ENCODE data around the gene TRPM3. TPM values are rescaled to one million over a fixed set of nuclear protein-coding genes. Genes with fewer than 3 reads are reported as not detected.

Gene TRPM3
- total RNA-seq, 4 donors from 2014 or later = 0.07 to 0.66 TPM; not detected in 2

DNA sequence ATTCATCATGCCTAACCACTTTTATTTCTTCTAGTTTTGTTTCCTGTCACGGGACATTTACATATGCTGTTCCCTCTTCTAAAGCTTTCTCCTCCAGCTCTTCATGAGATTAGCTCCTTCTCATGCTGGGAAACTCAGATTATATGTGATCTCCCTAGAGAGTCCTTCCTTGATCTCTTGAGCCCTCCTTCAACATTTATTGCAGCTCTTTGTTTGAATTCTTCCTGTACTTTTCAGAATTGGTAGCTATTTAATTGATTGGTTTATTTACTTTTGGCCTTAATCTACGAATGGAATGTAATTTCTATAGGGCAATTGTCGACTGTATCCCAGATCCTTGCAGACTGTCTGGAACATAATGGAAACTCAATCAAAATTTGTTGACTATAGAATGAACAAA lies 9.7 kb upstream of the TRPM3 start:
- ATAC-seq (no peak), DNase-seq (no peak)
- Histone ChIP-seq H3K27ac (no peak overlapping the region), H3K36me3 (no peaks in the 10 kb centered on the region), H3K27me3 (no peaks in the 10 kb centered on the region), H3K9me3 (no peaks in the 10 kb centered on the region), H3K4me1 (no peaks in the 10 kb centered on the region), H3K4me3 (no peak overlapping the region)
- in situ Hi-C loops (cut with MboI; ENCODE audit: low sequenced_read_pairs in 4 of 4) (loop anchor here in 1 of 4 donors (25.0 kb wide), 1 partner anchor 94 kb away; no protein-coding TSS in a partner anchor), intact Hi-C loops (cut with DNase I; ENCODE audit: low total_unique reads) (no loop called here)
- no peak for TF ChIP-seq POLR2A (IDR thresholded peaks at IDR 0.05)
- TF ChIP-seq CTCF (IDR thresholded peaks at IDR 0.05 in 4 of 5, conservative IDR thresholded peaks at IDR 0.05 in 1 of 5) = no peak

DNA sequence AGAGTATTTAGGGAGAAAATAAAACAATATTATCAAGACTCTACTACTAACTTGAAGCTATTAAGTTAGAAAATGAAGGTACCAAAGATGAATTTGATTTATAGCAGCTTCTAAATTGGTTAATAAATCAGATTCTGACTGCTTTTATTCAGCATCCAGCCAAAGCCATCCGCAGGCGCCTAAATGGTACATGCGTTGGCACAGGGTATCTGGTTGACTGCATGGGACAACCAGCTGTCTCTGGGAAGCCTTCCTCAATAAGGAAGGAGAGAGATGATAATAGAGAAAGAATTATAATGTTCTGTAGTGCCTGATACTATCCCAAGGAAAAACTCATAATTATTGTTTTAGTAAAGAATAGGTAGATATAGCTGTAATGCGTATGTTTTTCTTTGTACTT lies 9.1 kb upstream of the TRPM3 start:
- TF ChIP-seq POLR2A (IDR thresholded peaks at IDR 0.05) (no peak), CTCF (IDR thresholded peaks at IDR 0.05 in 4 of 5, conservative IDR thresholded peaks at IDR 0.05 in 1 of 5) (no peak)
- no peaks in the 10 kb centered on the region for H3K36me3 ChIP-seq
- in situ Hi-C loops (cut with MboI; ENCODE audit: low sequenced_read_pairs in 4 of 4) (loop anchor here in 1 of 4 donors (25.0 kb wide), 1 partner anchor 93 kb away; no protein-coding TSS in a partner anchor), intact Hi-C loops (cut with DNase I; ENCODE audit: low total_unique reads) (no loop called here)
- no peaks in the 10 kb centered on the region for H3K27me3 ChIP-seq
- no peak overlapping the region for H3K27ac ChIP-seq
- DNase-seq (no peak), ATAC-seq (no peak)
- no peaks in the 10 kb centered on the region for H3K9me3 ChIP-seq
- no peak overlapping the region for H3K4me3 ChIP-seq
- no peaks in the 10 kb centered on the region for H3K4me1 ChIP-seq

GRCh38 chr9:71128796-71129195 lies 7.4 kb upstream of the TRPM3 start:
- Histone ChIP-seq H3K36me3 (no peaks in the 10 kb centered on the region), H3K27me3 (peaks cover 0 to 4% (median 3%) of the 10 kb centered on the region in 3 donors), H3K4me1 (no peaks in the 10 kb centered on the region), H3K9me3 (no peaks in the 10 kb centered on the region), H3K4me3 (no peak overlapping the region), H3K27ac (no peak overlapping the region)
- no peak for ATAC-seq
- no peak for DNase-seq
- TF ChIP-seq CTCF (IDR thresholded peaks at IDR 0.05 in 4 of 5, conservative IDR thresholded peaks at IDR 0.05 in 1 of 5) = no peak
- TF ChIP-seq POLR2A (IDR thresholded peaks at IDR 0.05) = no peak
- in situ Hi-C loops (cut with MboI; ENCODE audit: low sequenced_read_pairs in 4 of 4) (loop anchor here in 1 of 4 donors (25.0 kb wide), 1 partner anchor 91 kb away; no protein-coding TSS in a partner anchor), intact Hi-C loops (cut with DNase I; ENCODE audit: low total_unique reads) (no loop called here)

DNA sequence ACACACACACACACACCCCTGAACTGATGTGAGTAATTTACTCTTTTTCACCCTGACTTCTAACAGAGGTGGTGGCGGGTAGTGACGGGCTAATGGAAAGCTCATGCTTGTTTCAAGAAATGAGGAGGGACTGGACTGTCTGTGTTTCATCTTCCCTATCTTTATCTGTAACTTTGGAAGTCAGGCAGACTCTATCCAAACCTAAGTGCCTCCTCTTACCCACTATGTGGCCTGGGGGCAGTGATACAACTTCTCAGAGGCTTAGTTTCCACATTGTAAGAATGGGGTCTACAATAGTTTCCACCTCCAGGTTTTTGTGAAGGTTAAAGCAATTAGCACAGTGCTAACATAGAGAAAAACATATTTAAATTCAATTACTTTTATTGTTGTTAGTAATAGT lies 5.9 kb upstream of the TRPM3 start:
- peaks cover 0 to 13% (median 6%) of the 10 kb centered on the region in 3 donors for H3K27me3 ChIP-seq
- H3K4me3 ChIP-seq = no peak overlapping the region
- ATAC-seq (no peak), DNase-seq (no peak)
- TF ChIP-seq CTCF (IDR thresholded peaks at IDR 0.05 in 4 of 5, conservative IDR thresholded peaks at IDR 0.05 in 1 of 5) = no peak
- no peak for TF ChIP-seq POLR2A (IDR thresholded peaks at IDR 0.05)
- no peaks in the 10 kb centered on the region for H3K36me3 ChIP-seq
- H3K27ac ChIP-seq = no peak overlapping the region
- in situ Hi-C loops (cut with MboI; ENCODE audit: low sequenced_read_pairs in 4 of 4) (loop anchor here in 1 of 4 donors (25.0 kb wide), 1 partner anchor 90 kb away; no protein-coding TSS in a partner anchor), intact Hi-C loops (cut with DNase I; ENCODE audit: low total_unique reads) (no loop called here)
- H3K9me3 ChIP-seq = no peaks in the 10 kb centered on the region
- no peaks in the 10 kb centered on the region for H3K4me1 ChIP-seq

- Histone ChIP-seq H3K27me3 (peaks cover 5 to 24% (median 6%) of the 10 kb centered on the region in 3 donors), H3K4me3 (no peak overlapping the region), H3K27ac (no peak overlapping the region), H3K36me3 (no peaks in the 10 kb centered on the region), H3K4me1 (no peaks in the 10 kb centered on the region), H3K9me3 (no peaks in the 10 kb centered on the region)
- DNase-seq (no peak), ATAC-seq (no peak)
- in situ Hi-C loops (cut with MboI; ENCODE audit: low sequenced_read_pairs in 4 of 4) = no loop called here
- intact Hi-C loops (cut with DNase I; ENCODE audit: low total_unique reads) = no loop called here
- no peak for TF ChIP-seq POLR2A (IDR thresholded peaks at IDR 0.05)
- no peak for TF ChIP-seq CTCF (IDR thresholded peaks at IDR 0.05 in 4 of 5, conservative IDR thresholded peaks at IDR 0.05 in 1 of 5)
Observed at GRCh38 chr9:71122421-71122820, 1.0 kb upstream of the TRPM3 start.

All from gastrocnemius medialis (tissue), 4 donors.